H54 (cell line): ENCODE data around the gene BZW2.
A peak's percentile ranks its signal among the peaks of the same experiment; 100 is the strongest.

Source experiments
- DNase-seq: peaks from one replicate; pipeline ENCODE4 v3.0.0; 2011; ENCODE audit warnings: low spot score, mixed read lengths; ENCODE audit not compliant: insufficient read length
- FAIRE-seq: peaks from 3 replicates; lab custom pipeline; 2011; peaks lifted over from hg19 to GRCh38; lab: Jason Lieb, UNC
- POLR2A ChIP-seq: IDR thresholded peaks from 2 replicates; pipeline ENCODE4 v1.6.1; 2011; ENCODE audit warnings: low read depth, mild to moderate bottlenecking, low read length

Gene BZW2

GRCh38 chr7:16702441-16702840 lies 56.5 kb downstream of the BZW2 start:
- peak; percentile 58 for FAIRE-seq

GRCh38 chr7:16708511-16708910 lies 62.5 kb downstream of the BZW2 start:
- no peak for TF ChIP-seq POLR2A
- FAIRE-seq (peak; percentile 15), DNase-seq (no peak)

More at GRCh38 chr7:16702441-16702840, 56.5 kb downstream of the BZW2 start:
- TF ChIP-seq POLR2A = no peak
- DNase-seq = no peak

GRCh38 chr7:16708980-16709379 lies 63.0 kb downstream of the BZW2 start:
- DNase-seq = peak; percentile 79
- peak; percentile 99 for FAIRE-seq
- TF ChIP-seq POLR2A = no peak

- no peak for DNase-seq
- no peak for FAIRE-seq
- TF ChIP-seq POLR2A = no peak
Measured at GRCh38 chr7:16710651-16711050, 64.7 kb downstream of the BZW2 start.

- FAIRE-seq (peak; percentile 30), DNase-seq (no peak)
- no peak for TF ChIP-seq POLR2A
Measured at GRCh38 chr7:16711730-16712129, 65.7 kb downstream of the BZW2 start.

GRCh38 chr7:16712916-16713315 lies 66.9 kb downstream of the BZW2 start:
- FAIRE-seq (no peak), DNase-seq (no peak)
- TF ChIP-seq POLR2A = no peak

- TF ChIP-seq POLR2A = no peak
- FAIRE-seq (no peak), DNase-seq (no peak)
Measured at GRCh38 chr7:16715928-16716327, 69.9 kb downstream of the BZW2 start.

GRCh38 chr7:16718111-16718656 lies 72.2 kb downstream of the BZW2 start:
- TF ChIP-seq POLR2A = no peak
- DNase-seq (no peak), FAIRE-seq (no peak)

- DNase-seq (no peak), FAIRE-seq (no peak)
- no peak for TF ChIP-seq POLR2A
Measured at GRCh38 chr7:16719699-16720098, 73.7 kb downstream of the BZW2 start.

GRCh38 chr7:16721541-16721940 lies 75.6 kb downstream of the BZW2 start:
- DNase-seq = no peak
- FAIRE-seq = peak; percentile 33
- TF ChIP-seq POLR2A = no peak

- no peak for DNase-seq
- no peak for FAIRE-seq
- no peak for TF ChIP-seq POLR2A
Measured at GRCh38 chr7:16724344-16724743, 78.4 kb downstream of the BZW2 start.

- DNase-seq = no peak
- no peak for FAIRE-seq
- no peak for TF ChIP-seq POLR2A
Measured at GRCh38 chr7:16726189-16726588, 80.2 kb downstream of the BZW2 start.

GRCh38 chr7:16727736-16728135 lies 81.8 kb downstream of the BZW2 start:
- DNase-seq (no peak), FAIRE-seq (no peak)
- no peak for TF ChIP-seq POLR2A

- no peak for TF ChIP-seq POLR2A
- FAIRE-seq (no peak), DNase-seq (no peak)
Measured at GRCh38 chr7:16728811-16729210, 82.8 kb downstream of the BZW2 start.

GRCh38 chr7:16729541-16729940 lies 83.6 kb downstream of the BZW2 start:
- FAIRE-seq = no peak
- TF ChIP-seq POLR2A = no peak
- DNase-seq = no peak

GRCh38 chr7:16730937-16731336 lies 85.0 kb downstream of the BZW2 start:
- FAIRE-seq (no peak), DNase-seq (no peak)
- TF ChIP-seq POLR2A = no peak

GRCh38 chr7:16732828-16733227 lies 86.8 kb downstream of the BZW2 start:
- no peak for TF ChIP-seq POLR2A
- FAIRE-seq (no peak), DNase-seq (no peak)
